ENCODE measurements around the gene IRF9. TPM values are rescaled to one million over a fixed set of nuclear protein-coding genes. Genes with fewer than 3 reads are reported as not detected.

The IRF9 gene
- total and polyA plus RNA-seq, 2 of the 13 experiments (the other 11 are each of a cell fraction or from before 2014, with no cell fraction given) = 14.9 to 49.7 TPM

- TF ChIP-seq, protein P1, sequence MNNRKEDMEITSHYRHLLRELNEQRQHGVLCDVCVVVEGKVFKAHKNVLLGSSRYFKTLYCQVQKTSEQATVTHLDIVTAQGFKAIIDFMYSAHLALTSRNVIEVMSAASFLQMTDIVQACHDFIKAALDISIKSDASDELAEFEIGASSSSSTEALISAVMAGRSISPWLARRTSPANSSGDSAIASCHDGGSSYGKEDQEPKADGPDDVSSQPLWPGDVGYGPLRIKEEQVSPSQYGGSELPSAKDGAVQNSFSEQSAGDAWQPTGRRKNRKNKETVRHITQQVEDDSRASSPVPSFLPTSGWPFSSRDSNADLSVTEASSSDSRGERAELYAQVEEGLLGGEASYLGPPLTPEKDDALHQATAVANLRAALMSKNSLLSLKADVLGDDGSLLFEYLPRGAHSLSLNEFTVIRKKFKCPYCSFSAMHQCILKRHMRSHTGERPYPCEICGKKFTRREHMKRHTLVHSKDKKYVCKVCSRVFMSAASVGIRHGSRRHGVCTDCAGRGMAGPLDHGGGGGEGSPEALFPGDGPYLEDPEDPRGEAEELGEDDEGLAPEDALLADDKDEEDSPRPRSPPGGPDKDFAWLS (CRISPR knock-in tag; IDR thresholded peaks at IDR 0.05; ENCODE audit: borderline replicate concordance) = no peak
- TF ChIP-seq ZSCAN21 (CRISPR knock-in tag; IDR thresholded peaks at IDR 0.05; ENCODE audit: borderline replicate concordance) = no peak
- no peak for TF ChIP-seq ZNF577 (CRISPR knock-in tag; IDR thresholded peaks at IDR 0.05; ENCODE audit: borderline replicate concordance, low read depth)
- 0 out of 2 replicates have a peak, but pooled peaks have one; percentile 29 for TF ChIP-seq NFRKB (IDR thresholded peaks at IDR 0.05)
- TF ChIP-seq FOXA1 (IDR thresholded peaks at IDR 0.05) = 0 out of 2 replicates have a peak, but pooled peaks have one; percentile 33
- no peak for TF ChIP-seq FOXA1 (CRISPR knock-in tag; IDR thresholded peaks at IDR 0.05)
- no peak for TF ChIP-seq PHF8 (CRISPR knock-in tag; IDR thresholded peaks at IDR 0.05)
- no peak for TF ChIP-seq ZNF576 (CRISPR knock-in tag; IDR thresholded peaks at IDR 0.05)
- no peak for TF ChIP-seq ZBTB25 (CRISPR knock-in tag; IDR thresholded peaks at IDR 0.05)
- TF ChIP-seq, protein P2, sequence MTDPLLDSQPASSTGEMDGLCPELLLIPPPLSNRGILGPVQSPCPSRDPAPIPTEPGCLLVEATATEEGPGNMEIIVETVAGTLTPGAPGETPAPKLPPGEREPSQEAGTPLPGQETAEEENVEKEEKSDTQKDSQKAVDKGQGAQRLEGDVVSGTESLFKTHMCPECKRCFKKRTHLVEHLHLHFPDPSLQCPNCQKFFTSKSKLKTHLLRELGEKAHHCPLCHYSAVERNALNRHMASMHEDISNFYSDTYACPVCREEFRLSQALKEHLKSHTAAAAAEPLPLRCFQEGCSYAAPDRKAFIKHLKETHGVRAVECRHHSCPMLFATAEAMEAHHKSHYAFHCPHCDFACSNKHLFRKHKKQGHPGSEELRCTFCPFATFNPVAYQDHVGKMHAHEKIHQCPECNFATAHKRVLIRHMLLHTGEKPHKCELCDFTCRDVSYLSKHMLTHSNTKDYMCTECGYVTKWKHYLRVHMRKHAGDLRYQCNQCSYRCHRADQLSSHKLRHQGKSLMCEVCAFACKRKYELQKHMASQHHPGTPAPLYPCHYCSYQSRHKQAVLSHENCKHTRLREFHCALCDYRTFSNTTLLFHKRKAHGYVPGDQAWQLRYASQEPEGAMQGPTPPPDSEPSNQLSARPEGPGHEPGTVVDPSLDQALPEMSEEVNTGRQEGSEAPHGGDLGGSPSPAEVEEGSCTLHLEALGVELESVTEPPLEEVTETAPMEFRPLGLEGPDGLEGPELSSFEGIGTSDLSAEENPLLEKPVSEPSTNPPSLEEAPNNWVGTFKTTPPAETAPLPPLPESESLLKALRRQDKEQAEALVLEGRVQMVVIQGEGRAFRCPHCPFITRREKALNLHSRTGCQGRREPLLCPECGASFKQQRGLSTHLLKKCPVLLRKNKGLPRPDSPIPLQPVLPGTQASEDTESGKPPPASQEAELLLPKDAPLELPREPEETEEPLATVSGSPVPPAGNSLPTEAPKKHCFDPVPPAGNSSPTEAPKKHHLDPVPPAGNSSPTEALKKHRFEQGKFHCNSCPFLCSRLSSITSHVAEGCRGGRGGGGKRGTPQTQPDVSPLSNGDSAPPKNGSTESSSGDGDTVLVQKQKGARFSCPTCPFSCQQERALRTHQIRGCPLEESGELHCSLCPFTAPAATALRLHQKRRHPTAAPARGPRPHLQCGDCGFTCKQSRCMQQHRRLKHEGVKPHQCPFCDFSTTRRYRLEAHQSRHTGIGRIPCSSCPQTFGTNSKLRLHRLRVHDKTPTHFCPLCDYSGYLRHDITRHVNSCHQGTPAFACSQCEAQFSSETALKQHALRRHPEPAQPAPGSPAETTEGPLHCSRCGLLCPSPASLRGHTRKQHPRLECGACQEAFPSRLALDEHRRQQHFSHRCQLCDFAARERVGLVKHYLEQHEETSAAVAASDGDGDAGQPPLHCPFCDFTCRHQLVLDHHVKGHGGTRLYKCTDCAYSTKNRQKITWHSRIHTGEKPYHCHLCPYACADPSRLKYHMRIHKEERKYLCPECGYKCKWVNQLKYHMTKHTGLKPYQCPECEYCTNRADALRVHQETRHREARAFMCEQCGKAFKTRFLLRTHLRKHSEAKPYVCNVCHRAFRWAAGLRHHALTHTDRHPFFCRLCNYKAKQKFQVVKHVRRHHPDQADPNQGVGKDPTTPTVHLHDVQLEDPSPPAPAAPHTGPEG (CRISPR knock-in tag; IDR thresholded peaks at IDR 0.05) = no peak
- no peak for TF ChIP-seq ZNF260 (CRISPR knock-in tag; IDR thresholded peaks at IDR 0.05; ENCODE audit: borderline replicate concordance, low read depth)
- TF ChIP-seq ZNF451 (CRISPR knock-in tag; IDR thresholded peaks at IDR 0.05) = no peak
Observed at GRCh38 chr14:24156840-24157239, 4.2 kb upstream of the IRF9 start (continued).

All from HepG2 (cell line).